Jurkat, Clone E6-1 (cell line): ENCODE data around the gene EMCN.
"Not testable (repeated sequence)": the region's sequence is repeated elsewhere in the genome, so short reads cannot be mapped to it uniquely, and the experiment has no call there.

Source experiments
- DNase-seq: peaks from one replicate; pipeline ENCODE4 v3.0.0-alpha.2; 2011; ENCODE audit warnings: low read depth, low spot score
- H3K4me3 ChIP-seq: 2 replicates; pipeline ENCODE4 v1.5.1; 2011; ENCODE audit warnings: mild to moderate bottlenecking, low read length, control low read depth, moderate library complexity

The EMCN gene

DNA sequence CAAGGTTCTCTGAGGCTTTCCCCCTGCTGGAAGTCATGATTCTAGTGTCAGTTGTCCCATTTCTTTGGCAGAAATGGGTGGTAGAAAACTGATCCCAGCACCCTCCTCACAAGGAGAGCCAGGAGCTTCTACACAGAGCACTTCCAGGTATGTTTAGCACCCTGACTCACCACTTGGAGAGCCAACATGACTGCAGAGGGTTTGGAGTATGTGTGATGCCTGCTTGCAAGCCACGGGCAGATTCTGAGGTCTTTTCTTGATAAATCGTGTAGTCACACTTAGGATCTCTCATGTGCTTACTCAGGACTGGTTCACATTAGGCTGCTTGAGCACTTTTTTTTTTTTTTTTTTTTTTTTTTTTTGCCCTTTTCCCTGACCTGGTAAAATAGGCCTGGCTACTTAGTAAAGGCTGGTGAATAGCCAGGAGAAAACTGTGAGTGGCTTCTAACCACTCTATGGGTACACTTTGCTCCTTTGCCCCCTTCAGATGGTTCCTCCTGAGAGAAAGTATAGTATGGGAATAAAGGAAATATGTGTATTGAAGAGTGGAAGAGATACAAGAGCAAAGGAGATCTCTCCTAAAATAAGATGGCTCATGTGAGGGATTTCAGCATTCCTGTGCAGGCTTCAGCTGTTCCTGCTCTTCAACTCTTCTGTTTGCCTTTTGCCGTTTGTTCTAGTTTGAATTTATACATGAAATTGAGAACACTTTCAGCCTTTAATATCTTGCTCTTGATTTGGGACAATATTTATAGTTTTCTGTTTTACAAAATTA, 103.6 kb downstream of the EMCN start:
- H3K4me3 ChIP-seq, result no peak overlapping the region
- DNase-seq, result no peak

GRCh38 chr4:100391863-100392262, 126.0 kb downstream of the EMCN start:
- no peak for DNase-seq
- no peak overlapping the region for H3K4me3 ChIP-seq

DNA sequence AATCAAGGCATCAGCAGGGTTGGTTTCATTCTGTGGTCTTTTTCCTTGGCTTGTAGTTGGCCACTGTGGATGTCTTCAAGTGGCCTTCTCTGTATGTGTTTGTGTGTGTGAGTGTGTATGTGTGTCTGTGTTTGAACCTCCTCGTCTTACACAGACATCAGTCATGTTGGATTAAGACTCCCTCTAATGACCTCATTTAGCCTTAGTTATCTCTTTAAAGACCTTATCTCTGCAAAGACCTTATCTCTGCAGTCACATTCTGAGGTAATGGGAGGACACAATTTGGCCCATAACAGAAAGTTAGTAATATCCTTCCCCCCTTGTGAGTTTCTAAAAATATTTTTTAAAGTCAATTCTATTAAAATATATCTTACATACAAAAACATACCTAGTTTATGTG, 126.7 kb downstream of the EMCN start:
- no peak for DNase-seq
- no peak overlapping the region for H3K4me3 ChIP-seq

DNA sequence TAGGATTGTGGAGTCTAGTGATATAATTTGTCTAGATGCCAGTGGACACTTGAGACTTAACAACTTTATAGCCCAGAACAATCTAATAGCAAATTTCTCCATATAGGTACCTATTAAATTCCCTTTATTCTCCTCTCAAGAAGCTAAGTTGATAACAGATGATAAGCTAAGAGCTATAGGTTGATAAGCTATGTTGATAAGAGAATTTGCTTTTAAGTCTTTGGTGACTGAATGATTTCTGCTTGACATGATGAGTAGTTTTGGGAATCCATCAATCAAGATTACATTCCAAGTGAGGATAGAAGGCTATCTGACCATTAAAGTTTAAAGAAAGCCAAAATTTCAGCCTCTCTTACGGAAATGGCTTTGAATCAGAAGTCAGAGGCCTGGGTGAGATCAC, 131.6 kb downstream of the EMCN start:
- DNase-seq, result no peak
- H3K4me3 ChIP-seq, result no peak overlapping the region

DNA sequence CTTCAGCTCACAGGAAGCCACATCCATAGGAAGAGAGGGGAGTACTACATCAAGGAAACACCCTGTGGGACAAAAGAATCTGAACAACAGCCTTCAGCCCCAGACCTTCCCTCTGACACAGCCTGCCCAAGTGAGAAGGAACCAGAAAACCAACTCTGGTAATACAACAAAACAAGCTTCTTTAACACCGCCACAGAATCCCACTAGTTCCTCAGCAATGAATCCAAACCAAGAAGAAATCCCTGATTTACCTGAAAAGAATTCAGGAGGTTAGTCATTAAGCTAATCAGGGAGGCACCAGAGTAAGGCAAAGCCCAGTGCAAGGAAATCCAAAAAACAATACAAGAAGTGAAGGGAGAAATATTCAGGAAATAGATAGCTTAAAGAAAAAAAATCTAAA, 137.4 kb downstream of the EMCN start:
- not testable (repeated sequence) for H3K4me3 ChIP-seq, DNase-seq

- no peak overlapping the region for H3K4me3 ChIP-seq
- DNase-seq, result no peak
Measured at GRCh38 chr4:100379583-100380105, 138.2 kb downstream of the EMCN start.

DNA sequence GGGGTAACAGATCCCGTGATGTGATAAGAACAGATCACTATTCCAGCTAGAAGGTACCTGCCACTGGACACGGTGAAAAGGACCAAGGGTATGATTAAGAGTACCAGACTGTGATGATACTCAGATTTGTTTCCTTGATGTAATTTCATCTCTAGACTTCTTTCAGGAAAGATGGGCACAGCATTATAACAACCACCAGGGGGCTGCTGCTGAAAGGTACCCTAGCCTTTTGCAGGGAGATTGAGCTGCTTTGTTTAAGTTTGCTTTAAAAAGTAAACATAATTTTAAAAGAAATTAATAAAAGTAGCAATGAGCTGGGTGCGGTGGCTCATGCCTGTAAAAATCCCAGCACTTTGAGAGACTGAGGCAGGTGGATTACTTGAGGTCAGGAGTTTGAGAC, 145.4 kb downstream of the EMCN start:
- DNase-seq, result peak; percentile 8
- no peak overlapping the region for H3K4me3 ChIP-seq

- no peak for DNase-seq
Measured at GRCh38 chr4:100369871-100370270, 148.0 kb downstream of the EMCN start.

GRCh38 chr4:100367451-100367850, 150.4 kb downstream of the EMCN start:
- H3K4me3 ChIP-seq, result no peak overlapping the region
- DNase-seq, result no peak

More at GRCh38 chr4:100369871-100370270, 148.0 kb downstream of the EMCN start:
- no peak overlapping the region for H3K4me3 ChIP-seq

DNA sequence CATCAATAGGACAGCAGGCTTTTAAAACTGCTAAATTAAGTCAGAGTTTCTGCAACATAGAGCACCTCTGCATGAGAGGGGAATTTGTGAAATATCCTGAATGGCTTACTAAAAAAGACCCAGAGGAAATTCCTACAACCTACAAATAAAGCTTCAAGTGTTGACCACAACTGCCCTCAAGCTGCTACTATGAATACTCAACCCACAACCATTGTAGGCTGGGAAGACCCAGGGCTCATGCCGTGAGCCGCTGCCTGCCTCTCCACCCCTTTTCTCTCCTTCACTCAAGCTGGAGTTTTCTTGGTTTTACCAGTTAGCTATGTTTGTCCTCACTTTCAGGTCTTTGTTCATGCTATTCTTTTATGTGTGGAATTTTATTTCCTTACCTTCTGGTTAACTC, 151.6 kb downstream of the EMCN start:
- no peak for DNase-seq
- H3K4me3 ChIP-seq, result no peak overlapping the region

- DNase-seq, result no peak
- no peak overlapping the region for H3K4me3 ChIP-seq
Measured at GRCh38 chr4:100362366-100362765, 155.5 kb downstream of the EMCN start.

GRCh38 chr4:100361336-100361735, 156.5 kb downstream of the EMCN start:
- H3K4me3 ChIP-seq, result no peak overlapping the region
- DNase-seq, result no peak

DNA sequence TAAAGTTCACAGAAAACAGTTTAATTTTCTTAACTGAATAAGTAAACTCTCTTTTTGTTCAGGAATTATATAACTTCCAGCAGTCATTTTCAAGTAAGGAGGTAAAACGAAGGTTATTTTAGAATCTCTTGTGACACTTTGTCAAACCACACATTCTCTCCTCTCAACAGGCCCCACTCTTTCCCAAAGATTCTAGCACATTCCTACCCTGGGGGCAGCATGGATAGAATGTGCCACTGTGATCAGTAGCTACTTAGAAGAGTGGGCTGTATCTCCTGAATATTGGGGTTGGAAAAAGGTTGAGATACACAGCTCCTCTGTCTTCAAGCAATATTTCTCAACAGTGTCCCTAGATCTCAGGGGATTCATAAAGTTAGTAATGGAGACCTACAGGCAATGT, 157.6 kb downstream of the EMCN start:
- DNase-seq, result no peak
- no peak overlapping the region for H3K4me3 ChIP-seq

DNA sequence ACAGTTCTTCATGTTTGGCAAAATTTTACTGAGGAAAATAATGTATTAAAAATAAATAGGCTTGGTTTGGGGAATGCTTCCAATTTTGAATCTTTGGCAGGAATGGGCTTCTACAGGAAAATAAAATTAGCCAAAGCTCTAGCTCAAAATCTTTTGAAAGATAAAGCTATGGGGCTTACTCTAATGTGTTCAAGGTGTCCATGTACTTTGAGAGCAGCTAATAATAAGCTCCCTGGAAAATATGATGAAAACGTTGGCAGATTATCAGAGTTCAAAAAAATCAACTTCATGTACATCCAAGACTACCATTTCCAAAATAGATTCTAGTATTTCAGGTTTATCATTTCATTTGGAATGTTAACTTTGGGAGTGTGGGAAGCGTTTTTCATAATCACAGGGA, 158.4 kb downstream of the EMCN start:
- DNase-seq, result no peak
- no peak overlapping the region for H3K4me3 ChIP-seq

DNA sequence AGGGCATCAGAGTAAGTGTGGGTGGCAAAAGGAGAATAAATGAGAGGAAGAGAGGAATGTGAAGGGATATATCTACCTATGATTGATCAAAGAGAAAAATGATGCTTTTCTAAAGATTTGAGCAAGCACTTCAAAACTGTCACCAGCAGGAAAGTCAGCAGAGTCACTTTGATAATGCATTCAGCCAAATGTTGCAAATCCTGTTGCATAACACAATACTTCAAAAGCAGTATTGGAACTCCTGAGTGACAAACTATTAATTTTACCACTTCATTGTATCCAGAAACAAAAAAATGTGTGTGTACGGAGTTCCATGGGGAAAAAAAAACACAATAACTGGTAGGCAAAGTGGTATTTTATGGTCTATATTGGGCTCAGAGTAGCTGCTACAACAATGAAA, 160.3 kb downstream of the EMCN start:
- no peak overlapping the region for H3K4me3 ChIP-seq

DNA sequence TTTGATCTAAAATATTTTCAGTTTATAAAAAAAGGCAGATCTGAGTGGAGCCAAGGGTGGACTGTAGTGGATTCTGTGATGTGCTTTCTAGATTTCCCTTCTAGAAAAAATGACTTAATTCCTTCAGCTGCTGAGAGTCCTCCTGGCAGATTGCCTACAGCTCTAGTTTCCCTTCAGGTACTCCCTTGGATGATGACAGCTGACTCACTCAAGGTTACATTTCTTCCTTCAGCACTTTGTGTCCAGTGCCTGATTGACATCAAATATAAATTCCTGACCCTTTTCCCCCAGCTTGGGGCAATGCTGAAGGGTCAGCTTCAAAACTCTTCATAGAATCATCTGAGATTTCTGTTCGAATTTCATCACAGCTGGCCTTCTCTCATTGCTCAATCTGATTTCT, 161.7 kb downstream of the EMCN start:
- no peak overlapping the region for H3K4me3 ChIP-seq
- DNase-seq, result no peak

More for the DNA sequence above, 160.3 kb downstream of the EMCN start:
- DNase-seq, result no peak

- not testable (repeated sequence) for DNase-seq, H3K4me3 ChIP-seq
Measured at GRCh38 chr4:100352352-100352751, 165.5 kb downstream of the EMCN start.

DNA sequence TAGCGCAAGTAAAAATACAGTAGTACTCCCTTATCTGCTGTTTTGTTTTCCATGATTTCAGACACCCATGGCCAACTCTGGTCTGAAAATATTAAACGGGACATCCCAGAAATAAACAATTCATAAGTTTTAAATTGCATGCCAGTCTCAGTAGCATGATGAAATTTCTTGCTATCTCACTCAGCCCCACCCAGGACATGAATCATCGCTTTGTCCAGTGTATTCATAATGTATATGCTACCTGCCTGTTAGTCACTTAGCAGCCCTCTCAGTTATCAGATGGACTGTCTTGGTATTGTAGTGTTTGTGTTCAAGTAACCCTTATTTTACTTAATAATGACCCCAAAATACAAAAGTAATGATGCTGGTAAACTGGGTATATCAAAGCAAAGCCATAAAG, 169.3 kb downstream of the EMCN start:
- H3K4me3 ChIP-seq, result no peak overlapping the region

GRCh38 chr4:100347241-100347640, 170.6 kb downstream of the EMCN start:
- H3K4me3 ChIP-seq, result no peak overlapping the region
- DNase-seq, result no peak

More for the DNA sequence above, 169.3 kb downstream of the EMCN start:
- DNase-seq, result no peak

- no peak overlapping the region for H3K4me3 ChIP-seq
- no peak for DNase-seq
Measured at GRCh38 chr4:100345585-100345984, 172.2 kb downstream of the EMCN start.
